ENCODE results near the gene CPVL.

Gene CPVL

GRCh38 chr7:29132980-29133379, 13.4 kb downstream of the CPVL start:
- no peak overlapping the region for H3K4me3 ChIP-seq (ENCODE audit: low read length)
- no peak for TF ChIP-seq CTCF (conservative IDR thresholded peaks at IDR 0.05; ENCODE audit: low read length)
- DNase-seq (ENCODE audit: low read depth) = no peak

GRCh38 chr7:29131678-29132077, 14.7 kb downstream of the CPVL start:
- no peak overlapping the region for H3K4me3 ChIP-seq (ENCODE audit: low read length)
- DNase-seq (ENCODE audit: low read depth) = no peak
- no peak for TF ChIP-seq CTCF (conservative IDR thresholded peaks at IDR 0.05; ENCODE audit: low read length)

GRCh38 chr7:29130096-29130495, 16.2 kb downstream of the CPVL start:
- no peak for TF ChIP-seq CTCF (conservative IDR thresholded peaks at IDR 0.05; ENCODE audit: low read length)
- no peak overlapping the region for H3K4me3 ChIP-seq (ENCODE audit: low read length)
- DNase-seq (ENCODE audit: low read depth) = no peak

GRCh38 chr7:29127527-29127926, 18.8 kb downstream of the CPVL start:
- DNase-seq (ENCODE audit: low read depth) = no peak
- H3K4me3 ChIP-seq (ENCODE audit: low read length) = no peak overlapping the region
- no peak for TF ChIP-seq CTCF (conservative IDR thresholded peaks at IDR 0.05; ENCODE audit: low read length)

- TF ChIP-seq CTCF (conservative IDR thresholded peaks at IDR 0.05; ENCODE audit: low read length) = no peak
- no peak overlapping the region for H3K4me3 ChIP-seq (ENCODE audit: low read length)
- DNase-seq (ENCODE audit: low read depth) = no peak
Observed at GRCh38 chr7:29126804-29127203, 19.5 kb downstream of the CPVL start.

- no peak for TF ChIP-seq CTCF (conservative IDR thresholded peaks at IDR 0.05; ENCODE audit: low read length)
- H3K4me3 ChIP-seq (ENCODE audit: low read length) = no peak overlapping the region
- DNase-seq (ENCODE audit: low read depth) = no peak
Observed at GRCh38 chr7:29123626-29124190, 22.6 kb downstream of the CPVL start.

GRCh38 chr7:29122759-29123158, 23.6 kb downstream of the CPVL start:
- no peak overlapping the region for H3K4me3 ChIP-seq (ENCODE audit: low read length)
- no peak for DNase-seq (ENCODE audit: low read depth)
- no peak for TF ChIP-seq CTCF (conservative IDR thresholded peaks at IDR 0.05; ENCODE audit: low read length)
